Measurements from ENCODE around the gene RPRD1A.

GRCh38 chr18:36096955-36097354 lies 29.6 kb upstream of the RPRD1A start:
- TF ChIP-seq ELF1 (IDR thresholded peaks at IDR 0.05) (no peak), PBX3 (IDR thresholded peaks at IDR 0.05) (no peak), CTCF (IDR thresholded peaks at IDR 0.05) (no peak), RXRA (IDR thresholded peaks at IDR 0.05; ENCODE audit: borderline replicate concordance, low read depth) (no peak), RCOR1 (IDR thresholded peaks at IDR 0.05; ENCODE audit: low read length) (no peak), USF1 (IDR thresholded peaks at IDR 0.05; ENCODE audit: borderline replicate concordance, low read depth) (no peak), NFIC (IDR thresholded peaks at IDR 0.05; ENCODE audit: borderline replicate concordance) (no peak), SIN3A (IDR thresholded peaks at IDR 0.05; ENCODE audit: borderline replicate concordance, low read depth, low read length) (no peak), GABPA (IDR thresholded peaks at IDR 0.05; ENCODE audit: low read depth) (no peak), FOXM1 (IDR thresholded peaks at IDR 0.05; ENCODE audit: low read depth) (no peak), ZBTB33 (IDR thresholded peaks at IDR 0.05; ENCODE audit: borderline replicate concordance, low read depth) (no peak)

Measured in SK-N-SH (cell line).